Fibroblast of pulmonary artery (primary cell): ENCODE results near the gene TFCP2.

ENCODE experiments used
- DNase-seq: peaks from one replicate; pipeline ENCODE4 v3.0.0-alpha.2; 2010; ENCODE audit warnings: low read depth
- H3K4me3 ChIP-seq: replicated peaks from 2 replicates; pipeline ENCODE4 v1.5.1; 2011; ENCODE audit warnings: low read depth, mild to moderate bottlenecking, control low read depth, low read length, moderate library complexity
- TF ChIP-seq, protein P1 (sequence below): IDR thresholded peaks from 2 replicates; pipeline ENCODE4 v1.5.1; 2011; ENCODE audit warnings: mild to moderate bottlenecking, control low read depth, low read length, inconsistent platforms; ENCODE audit errors: missing control alignments

The TFCP2 gene

GRCh38 chr12:51115533-51115932 lies 57.4 kb downstream of the TFCP2 start:
- DNase-seq, result no peak
- no peak overlapping the region for H3K4me3 ChIP-seq
- TF ChIP-seq, protein P1, sequence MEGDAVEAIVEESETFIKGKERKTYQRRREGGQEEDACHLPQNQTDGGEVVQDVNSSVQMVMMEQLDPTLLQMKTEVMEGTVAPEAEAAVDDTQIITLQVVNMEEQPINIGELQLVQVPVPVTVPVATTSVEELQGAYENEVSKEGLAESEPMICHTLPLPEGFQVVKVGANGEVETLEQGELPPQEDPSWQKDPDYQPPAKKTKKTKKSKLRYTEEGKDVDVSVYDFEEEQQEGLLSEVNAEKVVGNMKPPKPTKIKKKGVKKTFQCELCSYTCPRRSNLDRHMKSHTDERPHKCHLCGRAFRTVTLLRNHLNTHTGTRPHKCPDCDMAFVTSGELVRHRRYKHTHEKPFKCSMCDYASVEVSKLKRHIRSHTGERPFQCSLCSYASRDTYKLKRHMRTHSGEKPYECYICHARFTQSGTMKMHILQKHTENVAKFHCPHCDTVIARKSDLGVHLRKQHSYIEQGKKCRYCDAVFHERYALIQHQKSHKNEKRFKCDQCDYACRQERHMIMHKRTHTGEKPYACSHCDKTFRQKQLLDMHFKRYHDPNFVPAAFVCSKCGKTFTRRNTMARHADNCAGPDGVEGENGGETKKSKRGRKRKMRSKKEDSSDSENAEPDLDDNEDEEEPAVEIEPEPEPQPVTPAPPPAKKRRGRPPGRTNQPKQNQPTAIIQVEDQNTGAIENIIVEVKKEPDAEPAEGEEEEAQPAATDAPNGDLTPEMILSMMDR, result no peak

GRCh38 chr12:51108136-51108535 lies 64.8 kb downstream of the TFCP2 start:
- no peak overlapping the region for H3K4me3 ChIP-seq
- no peak for DNase-seq
- TF ChIP-seq, protein P1, result no peak

DNA sequence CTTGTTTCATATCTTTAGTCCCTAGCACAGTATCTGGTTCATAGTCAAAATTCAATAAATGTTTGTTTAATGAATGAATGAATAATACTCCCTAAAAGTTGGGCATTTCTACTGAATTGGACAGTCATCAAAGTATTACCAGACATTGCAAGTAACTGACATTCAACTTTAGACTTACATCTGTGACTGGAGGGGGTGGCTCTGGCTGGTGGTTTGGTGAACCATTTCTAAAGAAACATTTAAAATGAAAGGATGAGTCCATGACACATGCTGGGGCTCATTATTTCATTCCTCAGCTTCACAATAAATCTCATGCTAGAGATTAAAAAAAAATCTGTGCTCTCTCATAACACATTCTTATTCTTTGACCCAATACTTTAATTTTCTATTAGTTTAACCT lies 69.0 kb downstream of the TFCP2 start:
- TF ChIP-seq, protein P1, result no peak
- no peak for DNase-seq
- no peak overlapping the region for H3K4me3 ChIP-seq

GRCh38 chr12:51098611-51099010 lies 74.3 kb downstream of the TFCP2 start:
- no peak overlapping the region for H3K4me3 ChIP-seq
- TF ChIP-seq, protein P1, result no peak
- DNase-seq, result no peak

DNA sequence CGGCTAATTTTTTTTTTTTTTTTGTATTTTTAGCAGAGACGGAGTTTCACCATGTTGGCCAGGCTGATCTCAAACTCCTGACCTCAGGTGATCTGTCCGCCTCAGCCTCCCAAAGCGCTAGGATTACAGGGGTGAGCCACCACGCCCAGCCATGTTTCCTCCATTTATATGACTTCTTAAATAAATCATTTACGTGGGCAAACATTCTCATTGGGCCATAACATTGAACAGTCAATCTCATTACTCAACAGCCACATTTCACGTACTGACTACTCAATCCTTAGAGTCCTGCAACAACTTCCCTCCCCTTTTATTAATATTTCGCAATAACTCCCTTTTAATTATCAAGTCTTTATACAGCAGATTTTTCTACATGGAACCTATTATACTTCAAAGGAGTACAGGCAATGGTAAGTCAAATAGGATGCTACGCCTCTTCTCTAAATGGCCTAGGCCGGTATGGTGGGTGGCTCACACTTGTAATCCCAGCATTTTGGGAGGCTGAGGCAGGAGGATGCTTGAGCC lies 82.2 kb downstream of the TFCP2 start:
- TF ChIP-seq, protein P1, result no peak
- DNase-seq, result no peak
- H3K4me3 ChIP-seq, result no peak overlapping the region

- DNase-seq, result no peak
- TF ChIP-seq, protein P1, result no peak
- no peak overlapping the region for H3K4me3 ChIP-seq
Measured at GRCh38 chr12:51087818-51088217, 85.1 kb downstream of the TFCP2 start.

GRCh38 chr12:51086933-51087332 lies 86.0 kb downstream of the TFCP2 start:
- no peak for DNase-seq
- TF ChIP-seq, protein P1, result no peak

More at GRCh38 chr12:51086933-51087332, 86.0 kb downstream of the TFCP2 start:
- H3K4me3 ChIP-seq, result no peak overlapping the region
